Stimulated activated CD8-positive, alpha-beta memory T cell treated with anti-CD3 and anti-CD28 coated beads, Interleukin-2, amount 100 ng/mL, for 48 hours (primary cell): Measurements from ENCODE around the gene ALOX15B.

Experiments used
- DNase-seq, 2 donors: peaks; one replicate each; pipeline ENCODE4 v3.0.0-alpha.2; 2020; ENCODE audit warnings: low read depth in 2 of 2

The ALOX15B gene, protein sequence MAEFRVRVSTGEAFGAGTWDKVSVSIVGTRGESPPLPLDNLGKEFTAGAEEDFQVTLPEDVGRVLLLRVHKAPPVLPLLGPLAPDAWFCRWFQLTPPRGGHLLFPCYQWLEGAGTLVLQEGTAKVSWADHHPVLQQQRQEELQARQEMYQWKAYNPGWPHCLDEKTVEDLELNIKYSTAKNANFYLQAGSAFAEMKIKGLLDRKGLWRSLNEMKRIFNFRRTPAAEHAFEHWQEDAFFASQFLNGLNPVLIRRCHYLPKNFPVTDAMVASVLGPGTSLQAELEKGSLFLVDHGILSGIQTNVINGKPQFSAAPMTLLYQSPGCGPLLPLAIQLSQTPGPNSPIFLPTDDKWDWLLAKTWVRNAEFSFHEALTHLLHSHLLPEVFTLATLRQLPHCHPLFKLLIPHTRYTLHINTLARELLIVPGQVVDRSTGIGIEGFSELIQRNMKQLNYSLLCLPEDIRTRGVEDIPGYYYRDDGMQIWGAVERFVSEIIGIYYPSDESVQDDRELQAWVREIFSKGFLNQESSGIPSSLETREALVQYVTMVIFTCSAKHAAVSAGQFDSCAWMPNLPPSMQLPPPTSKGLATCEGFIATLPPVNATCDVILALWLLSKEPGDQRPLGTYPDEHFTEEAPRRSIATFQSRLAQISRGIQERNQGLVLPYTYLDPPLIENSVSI

DNA sequence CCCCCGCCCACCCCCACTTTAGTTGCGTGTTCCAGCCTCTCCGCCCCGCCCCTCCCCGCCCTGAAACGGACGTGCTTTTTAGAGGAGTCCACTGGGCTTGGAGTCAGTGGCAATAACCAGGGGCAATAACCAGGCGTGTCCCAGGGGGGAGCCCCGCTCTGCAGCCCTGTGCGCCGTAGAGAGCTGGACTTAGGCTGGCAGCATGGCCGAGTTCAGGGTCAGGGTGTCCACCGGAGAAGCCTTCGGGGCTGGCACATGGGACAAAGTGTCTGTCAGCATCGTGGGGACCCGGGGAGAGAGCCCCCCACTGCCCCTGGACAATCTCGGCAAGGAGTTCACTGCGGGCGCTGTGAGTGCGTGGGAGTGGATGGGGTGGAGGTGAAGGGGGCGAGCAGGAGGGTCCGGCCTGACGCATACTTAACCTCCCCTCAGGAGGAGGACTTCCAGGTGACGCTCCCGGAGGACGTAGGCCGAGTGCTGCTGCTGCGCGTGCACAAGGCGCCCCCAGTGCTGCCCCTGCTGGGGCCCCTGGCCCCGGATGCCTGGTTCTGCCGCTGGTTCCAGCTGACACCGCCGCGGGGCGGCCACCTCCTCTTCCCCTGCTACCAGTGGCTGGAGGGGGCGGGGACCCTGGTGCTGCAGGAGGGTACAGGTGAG lies at the start of gene ALOX15B:
Gene ALOX15B (plus strand): TSS at position 106 of the 657 bp plus-strand sequence. CDS start 97 bp downstream, at position 203.
- no peak for DNase-seq

DNA sequence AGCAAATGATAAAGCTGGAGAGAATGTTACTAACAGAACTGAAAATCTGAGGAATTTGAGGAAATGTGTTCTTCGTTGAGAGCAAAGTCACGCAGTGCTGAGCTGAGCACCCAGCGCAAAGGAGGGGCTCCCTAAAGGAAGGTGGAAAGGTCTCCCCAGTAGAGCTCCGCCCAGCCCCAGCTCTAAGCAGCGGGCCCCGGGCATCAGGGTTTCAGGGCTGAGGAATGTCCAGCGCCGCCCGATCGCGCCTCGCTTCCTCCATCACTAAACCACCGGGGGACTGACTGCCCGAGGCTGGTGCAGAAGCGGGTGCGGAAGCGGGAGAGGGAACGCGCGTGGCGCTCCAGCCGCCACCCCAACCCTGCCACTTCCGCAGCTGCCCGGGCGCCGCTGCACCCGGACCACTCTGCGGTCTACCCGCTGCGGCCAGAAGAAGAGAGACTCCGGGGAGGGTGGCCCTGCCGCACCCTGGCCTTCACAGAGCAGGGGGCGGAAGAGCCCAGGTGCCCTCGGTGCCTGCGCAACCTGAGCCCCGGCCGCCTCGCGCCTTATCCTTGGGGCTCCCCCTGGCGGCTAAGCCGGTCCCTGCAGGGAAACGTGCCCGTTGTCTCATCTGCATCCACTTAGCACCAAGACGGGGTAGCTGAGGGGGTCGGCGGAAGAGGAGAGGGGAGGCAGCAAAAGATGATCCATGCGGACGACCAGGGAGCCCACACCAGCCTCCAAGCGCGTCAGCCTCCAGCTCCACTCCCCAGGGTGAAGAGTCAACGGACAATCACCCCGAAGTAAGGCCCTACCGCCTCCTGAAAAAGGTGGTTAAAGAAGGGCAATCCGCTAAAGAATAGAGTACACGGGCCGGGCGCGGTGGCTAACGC lies 48.8 kb upstream of the ALOX15B start:
- DNase-seq: peak; percentile 90 to 94

DNA sequence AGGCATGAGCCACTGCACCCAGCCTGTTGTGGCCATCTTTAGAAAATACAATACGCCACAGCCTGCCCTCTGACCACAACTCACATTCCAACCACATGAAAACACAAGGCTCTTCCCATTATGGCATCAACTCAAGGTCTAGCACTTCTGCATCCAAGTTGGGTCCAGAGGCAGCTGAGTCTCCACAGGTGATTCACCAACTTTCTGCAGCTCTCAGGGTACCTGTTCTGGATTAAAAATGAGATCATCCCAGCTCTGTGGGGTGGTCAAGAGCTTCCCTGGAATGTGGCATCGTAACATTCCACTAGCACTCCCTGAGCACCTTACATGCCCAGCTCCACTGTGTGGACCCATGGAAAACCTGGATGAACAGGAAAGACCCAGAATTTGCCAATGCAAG lies 46.3 kb upstream of the ALOX15B start:
- no peak for DNase-seq

DNA sequence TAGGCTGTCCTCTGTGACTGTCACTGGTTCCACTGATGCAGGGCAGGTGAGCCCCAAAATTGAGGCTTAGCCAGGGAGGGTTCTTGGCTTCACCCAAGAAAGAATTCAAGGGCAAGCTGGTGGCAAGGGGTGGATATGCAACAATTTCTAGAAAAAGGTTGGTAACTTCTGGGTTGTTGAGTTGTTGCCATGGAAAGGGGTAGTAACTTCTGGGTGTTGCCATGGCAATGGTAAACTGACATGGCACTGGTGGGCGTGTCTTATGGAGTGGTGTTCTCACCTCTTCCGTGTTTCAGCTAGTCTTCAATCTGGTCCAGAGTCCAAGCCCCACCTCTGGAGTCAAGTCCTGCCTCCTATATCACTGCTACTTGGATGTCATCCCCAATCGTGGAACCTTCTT lies 45.9 kb upstream of the ALOX15B start:
- no peak for DNase-seq

DNA sequence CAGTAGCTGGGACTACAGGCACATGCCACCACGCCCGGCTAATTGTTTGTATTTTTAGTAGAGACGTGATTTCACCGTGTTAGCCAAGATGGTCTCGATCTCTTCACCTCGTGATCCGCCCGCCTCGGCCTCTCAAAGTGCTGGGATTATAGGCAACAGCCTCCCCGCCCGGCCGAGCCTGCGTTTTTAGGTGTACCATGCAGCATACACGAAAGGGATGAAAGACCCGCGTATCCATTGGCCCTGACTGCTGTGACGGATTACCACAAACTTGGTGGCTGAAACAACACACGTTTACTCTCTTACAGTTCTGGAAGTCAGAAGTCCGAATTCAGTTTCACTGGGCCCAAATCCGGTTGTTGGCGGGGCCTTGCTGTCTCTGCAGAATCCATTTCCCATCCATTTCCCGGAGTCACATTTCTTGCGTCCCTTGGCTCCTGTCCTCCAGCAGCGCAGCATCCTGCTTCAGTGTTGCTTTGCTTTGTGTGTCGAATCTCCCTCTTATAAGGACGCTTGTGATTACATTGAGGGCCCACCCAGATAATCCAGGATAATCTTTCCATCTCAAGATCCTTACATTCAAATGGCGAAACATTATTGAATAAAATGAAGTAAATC lies 44.8 kb upstream of the ALOX15B start:
- DNase-seq: no peak

DNA sequence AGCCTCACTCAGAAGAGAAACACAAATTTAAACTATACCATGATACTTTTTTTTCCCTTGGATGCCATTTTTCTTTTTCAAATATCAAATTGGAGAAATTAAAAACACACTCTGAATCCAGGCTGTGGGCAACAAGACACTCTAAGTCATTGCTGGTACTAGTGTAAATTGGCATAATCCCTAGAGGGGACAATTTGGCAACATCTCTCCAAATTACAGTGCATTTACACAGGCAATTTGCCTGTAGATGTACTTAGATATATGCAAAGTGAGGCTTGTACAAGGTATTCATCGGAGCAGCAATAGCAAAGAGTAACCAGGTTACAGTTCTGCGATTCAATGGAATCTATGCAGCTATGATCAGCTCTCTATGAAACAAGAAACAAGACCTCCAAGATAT lies 43.1 kb upstream of the ALOX15B start:
- no peak for DNase-seq

DNA sequence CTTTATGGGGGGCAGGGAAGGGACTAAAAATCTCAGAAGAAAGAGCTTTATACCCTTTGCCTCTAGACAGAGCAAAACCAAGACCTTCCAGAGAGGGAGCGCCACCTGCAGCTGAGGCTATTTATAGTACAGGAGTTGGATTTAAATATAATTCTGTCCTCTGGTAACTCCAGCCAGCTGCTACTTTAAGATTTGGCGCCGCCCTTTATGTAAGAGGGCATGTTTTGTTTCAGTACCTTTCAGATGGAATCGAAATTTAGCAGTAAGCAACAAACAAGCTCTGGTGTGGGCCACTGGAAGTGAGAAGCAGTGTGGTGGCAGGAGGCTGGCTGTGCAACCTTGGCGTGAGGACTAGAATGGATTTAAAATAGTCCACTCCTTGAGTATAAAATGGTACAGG lies 41.7 kb upstream of the ALOX15B start:
- no peak for DNase-seq

DNA sequence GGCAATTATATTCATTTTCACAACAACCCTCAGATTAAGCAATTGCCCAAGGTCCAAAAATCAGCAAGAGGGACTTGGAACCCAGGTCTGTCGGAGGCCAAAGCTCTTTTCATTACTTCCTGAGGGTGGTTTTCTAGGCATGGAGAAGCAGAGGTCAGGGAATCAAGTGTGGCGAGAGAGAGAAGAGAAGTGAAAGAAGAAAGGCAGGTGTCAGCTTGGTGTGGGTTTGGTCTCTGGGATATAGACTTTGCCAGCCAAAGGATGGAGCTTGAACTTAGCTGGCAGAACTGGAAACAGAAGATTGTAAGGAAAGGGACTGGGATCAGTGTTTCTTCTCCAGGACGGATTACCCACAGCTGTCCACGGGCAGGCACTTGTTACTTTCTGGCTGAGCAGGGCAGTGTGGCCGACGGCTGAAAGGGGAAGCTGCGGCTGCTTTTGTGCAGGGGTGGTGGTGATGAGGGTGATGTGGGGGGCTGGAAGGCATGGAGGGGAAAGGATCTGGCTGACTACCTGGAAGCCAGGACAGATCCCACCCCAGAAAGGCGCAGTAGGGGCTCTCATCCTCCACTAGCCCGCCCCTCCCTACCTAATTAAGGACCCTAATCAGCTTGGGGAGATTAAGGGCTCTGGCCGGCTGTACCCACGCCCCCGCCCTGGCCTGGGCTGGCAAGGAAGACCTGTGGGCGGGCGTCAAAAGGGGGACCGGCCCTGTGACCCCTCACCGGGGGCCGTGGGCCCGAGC lies 36.7 kb upstream of the ALOX15B start, which contains the start of gene GUCY2D:
Gene GUCY2D (plus strand): TSS at position 640 of the 745 bp plus-strand sequence. CDS start 433 bp downstream, outside the sequence.
- no peak for DNase-seq

DNA sequence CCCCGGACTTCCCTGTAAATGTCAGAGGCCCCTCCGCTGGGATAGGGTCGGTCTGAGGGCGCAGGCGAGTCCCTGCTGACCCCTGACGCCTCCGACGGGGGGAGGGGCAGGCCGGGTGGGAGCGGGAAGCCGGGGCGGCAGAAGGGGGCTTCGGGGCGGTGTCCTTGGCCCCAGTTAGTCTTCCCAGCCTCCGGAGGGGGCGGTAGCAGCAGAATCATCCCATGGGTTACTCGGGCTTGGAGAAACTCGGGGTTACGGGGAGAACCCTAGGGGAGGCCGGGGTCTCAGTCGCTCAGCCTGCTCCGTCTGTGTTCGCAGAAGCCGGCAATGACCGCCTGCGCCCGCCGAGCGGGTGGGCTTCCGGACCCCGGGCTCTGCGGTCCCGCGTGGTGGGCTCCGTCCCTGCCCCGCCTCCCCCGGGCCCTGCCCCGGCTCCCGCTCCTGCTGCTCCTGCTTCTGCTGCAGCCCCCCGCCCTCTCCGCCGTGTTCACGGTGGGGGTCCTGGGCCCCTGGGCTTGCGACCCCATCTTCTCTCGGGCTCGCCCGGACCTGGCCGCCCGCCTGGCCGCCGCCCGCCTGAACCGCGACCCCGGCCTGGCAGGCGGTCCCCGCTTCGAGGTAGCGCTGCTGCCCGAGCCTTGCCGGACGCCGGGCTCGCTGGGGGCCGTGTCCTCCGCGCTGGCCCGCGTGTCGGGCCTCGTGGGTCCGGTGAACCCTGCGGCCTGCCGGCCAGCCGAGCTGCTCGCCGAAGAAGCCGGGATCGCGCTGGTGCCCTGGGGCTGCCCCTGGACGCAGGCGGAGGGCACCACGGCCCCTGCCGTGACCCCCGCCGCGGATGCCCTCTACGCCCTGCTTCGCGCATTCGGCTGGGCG lies 35.9 kb upstream of the ALOX15B start:
- DNase-seq: no peak

DNA sequence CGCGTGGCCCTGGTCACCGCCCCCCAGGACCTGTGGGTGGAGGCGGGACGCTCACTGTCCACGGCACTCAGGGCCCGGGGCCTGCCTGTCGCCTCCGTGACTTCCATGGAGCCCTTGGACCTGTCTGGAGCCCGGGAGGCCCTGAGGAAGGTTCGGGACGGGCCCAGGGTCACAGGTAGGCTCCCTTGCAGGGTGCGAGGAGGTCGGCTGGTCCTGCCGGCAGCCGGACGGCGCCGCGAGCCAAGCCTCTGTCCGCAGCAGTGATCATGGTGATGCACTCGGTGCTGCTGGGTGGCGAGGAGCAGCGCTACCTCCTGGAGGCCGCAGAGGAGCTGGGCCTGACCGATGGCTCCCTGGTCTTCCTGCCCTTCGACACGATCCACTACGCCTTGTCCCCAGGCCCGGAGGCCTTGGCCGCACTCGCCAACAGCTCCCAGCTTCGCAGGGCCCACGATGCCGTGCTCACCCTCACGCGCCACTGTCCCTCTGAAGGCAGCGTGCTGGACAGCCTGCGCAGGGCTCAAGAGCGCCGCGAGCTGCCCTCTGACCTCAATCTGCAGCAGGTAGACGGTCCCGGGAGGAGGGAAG lies 35.2 kb upstream of the ALOX15B start:
- no peak for DNase-seq

DNA sequence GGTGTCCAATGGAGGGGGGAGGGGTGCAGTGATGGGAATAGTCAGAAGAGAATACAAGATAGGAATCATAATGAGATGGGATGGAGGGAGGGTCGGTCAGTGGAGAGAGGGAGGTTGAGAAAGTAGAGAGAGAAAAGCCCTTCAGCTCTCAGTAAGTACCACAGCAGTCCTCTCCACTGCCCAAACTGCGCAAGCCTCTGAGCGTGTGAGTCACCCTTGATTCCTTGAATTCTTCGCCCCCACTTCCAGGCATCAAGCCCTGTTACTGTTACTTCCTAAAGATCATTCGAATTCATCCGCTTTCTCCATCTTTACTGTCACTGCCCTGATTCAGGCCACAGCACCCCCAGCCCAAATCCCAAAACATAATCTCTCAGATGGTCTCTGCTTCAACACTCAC lies 34.0 kb upstream of the ALOX15B start:
- no peak for DNase-seq

DNA sequence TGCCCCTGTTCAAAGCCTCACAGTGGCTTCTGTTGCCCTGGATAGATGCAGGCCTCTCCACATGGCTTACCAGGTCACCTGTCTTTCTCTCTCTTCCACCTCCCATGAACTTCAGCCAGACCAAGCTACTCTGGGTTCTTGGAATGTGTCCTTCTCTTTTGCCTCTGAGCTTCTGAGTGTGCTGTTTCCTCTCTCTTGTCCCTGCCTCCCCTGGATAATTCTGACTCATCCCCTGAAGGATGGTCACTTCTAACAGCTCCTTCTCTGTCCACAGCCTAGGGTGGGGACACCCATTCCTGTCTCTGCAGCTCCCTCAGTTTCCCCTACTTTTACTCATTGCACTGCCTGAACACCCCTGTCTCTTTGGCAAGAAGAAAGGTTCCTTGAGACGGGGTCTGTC lies 33.5 kb upstream of the ALOX15B start:
- no peak for DNase-seq

DNA sequence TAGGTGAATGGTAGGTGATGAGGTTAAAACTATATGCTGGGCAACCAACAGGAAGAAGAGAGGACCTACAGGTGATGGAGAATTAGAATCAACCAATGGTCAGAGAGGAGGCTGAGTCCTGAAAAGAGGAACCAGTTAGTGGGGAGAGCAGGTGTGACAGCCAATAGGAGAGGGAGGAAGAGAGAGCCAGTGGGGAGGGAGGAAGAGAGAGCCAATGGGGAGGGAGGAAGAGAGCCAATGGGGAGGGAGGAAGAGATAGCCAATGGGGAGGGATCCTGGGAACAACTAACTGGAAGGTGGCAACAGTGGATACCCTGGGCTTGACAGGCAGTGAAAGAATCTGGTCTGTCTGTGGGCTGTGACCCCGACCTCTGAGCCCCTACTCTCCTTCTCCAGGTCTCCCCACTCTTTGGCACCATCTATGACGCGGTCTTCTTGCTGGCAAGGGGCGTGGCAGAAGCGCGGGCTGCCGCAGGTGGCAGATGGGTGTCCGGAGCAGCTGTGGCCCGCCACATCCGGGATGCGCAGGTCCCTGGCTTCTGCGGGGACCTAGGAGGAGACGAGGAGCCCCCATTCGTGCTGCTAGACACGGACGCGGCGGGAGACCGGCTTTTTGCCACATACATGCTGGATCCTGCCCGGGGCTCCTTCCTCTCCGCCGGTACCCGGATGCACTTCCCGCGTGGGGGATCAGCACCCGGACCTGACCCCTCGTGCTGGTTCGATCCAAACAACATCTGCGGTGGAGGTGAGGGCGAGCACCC lies 32.7 kb upstream of the ALOX15B start:
- no peak for DNase-seq

DNA sequence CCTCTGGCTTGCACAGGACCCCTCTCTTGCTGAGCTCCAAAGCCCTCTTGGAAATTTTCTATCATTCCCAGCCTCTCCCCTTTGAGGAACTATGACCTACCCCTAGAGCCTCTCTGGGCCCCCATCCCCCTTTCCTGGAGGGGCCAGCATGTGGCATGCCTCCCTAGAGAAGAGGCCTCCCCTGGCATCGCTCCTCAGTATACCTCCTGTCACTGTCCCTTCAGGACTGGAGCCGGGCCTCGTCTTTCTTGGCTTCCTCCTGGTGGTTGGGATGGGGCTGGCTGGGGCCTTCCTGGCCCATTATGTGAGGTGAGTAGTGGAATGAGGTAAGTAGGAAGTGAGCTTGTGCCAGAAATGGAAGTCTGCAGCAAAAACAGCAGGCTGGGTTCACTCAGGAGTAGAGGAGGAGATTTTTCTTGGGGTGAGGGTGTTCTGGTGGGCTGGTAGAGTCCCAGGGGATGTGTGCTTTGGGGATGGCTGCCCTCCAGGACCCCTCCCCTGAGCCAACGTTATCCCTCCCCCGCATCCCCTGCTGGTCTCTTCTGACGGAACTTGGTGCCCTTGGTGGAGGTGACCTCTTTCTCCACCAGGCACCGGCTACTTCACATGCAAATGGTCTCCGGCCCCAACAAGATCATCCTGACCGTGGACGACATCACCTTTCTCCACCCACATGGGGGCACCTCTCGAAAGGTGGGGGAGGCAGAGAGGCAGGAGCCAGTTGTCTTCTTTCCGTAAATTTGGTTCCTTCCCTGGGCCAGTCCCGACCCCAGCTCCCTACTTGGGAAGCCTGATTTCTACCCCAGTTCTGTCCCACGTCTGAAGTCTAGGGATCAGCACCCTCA lies 31.8 kb upstream of the ALOX15B start:
- no peak for DNase-seq

DNA sequence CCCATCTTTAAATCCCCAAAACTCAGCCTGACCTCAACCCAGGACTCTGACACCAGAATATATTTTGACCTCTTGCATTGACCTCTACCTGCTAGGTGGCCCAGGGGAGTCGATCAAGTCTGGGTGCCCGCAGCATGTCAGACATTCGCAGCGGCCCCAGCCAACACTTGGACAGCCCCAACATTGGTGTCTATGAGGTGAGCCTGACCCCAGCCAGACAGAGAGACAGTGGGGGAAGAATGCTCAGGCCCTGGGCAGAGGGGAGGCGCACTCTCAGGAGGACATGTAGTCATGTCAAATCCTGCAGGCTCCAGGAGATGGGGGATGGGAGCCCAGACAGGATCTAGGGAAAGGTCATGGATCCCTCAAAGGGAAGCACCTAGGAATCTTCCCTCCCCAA lies 31.0 kb upstream of the ALOX15B start:
- no peak for DNase-seq

DNA sequence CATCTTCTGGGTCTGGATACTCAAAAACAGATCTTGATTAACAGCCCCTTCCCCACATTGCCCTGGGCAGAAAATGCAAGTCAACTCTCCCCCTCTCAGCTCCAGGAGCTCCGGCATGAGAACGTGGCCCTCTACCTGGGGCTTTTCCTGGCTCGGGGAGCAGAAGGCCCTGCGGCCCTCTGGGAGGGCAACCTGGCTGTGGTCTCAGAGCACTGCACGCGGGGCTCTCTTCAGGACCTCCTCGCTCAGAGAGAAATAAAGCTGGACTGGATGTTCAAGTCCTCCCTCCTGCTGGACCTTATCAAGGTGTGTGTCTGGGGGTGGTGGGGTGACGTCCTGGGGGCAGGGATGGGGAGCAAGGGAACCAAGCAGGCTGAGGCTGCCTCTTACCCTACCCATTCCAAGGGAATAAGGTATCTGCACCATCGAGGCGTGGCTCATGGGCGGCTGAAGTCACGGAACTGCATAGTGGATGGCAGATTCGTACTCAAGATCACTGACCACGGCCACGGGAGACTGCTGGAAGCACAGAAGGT lies 26.7 kb upstream of the ALOX15B start:
- no peak for DNase-seq

DNA sequence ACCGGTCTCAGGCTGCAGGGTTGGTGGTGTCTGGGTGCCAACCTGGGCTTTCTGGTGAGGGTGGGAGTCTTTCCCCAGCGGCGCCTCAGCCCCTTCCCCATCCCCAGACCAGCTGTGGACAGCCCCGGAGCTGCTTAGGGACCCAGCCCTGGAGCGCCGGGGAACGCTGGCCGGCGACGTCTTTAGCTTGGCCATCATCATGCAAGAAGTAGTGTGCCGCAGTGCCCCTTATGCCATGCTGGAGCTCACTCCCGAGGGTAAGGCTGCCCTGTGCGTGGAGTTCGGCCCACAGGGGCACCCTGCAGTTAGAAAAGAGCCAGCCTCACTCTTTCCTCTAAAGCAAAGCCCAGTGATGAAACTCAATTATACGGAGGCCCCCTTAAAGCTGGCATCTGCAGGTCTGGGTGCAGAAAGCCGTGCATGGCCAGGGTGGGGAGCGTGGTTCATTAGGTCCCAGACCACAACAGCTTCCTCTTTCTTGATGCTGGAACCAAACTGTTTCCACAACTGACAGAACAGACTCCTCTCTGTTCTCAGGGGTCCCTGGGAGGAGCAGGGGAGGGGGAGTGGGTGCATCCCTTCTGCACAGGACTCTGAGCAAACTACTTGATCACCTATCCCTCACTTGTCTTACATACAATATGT lies 25.7 kb upstream of the ALOX15B start:
- DNase-seq: no peak
